Measurements from ENCODE around the gene DIAPH2.

DNA sequence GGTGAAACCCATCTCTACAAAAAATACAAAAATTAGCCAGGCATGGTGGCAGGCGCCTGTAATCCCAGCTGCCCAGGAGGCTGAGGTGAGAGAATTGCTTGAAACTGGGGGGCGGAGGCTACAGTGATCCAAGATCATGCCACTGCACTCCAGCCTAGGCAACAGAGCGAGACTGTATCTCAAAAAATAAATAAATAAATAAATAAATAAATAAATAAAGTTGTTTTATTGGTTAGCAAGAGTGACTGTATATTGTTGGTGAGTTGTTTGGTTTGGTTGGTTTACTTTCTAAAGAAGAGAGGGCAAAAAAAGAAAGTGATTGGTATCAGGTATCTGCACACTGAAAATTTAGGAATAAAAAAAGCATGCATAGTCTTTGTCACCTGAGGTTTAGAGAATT is 700.0 kb downstream of the DIAPH2 start:
- TF ChIP-seq POLR2AphosphoS5 (IDR thresholded peaks at IDR 0.05; ENCODE audit: low read depth, low read length) (no peak), POLR2A (IDR thresholded peaks at IDR 0.05; ENCODE audit: low read depth, low read length) (no peak), TAF1 (IDR thresholded peaks at IDR 0.05; ENCODE audit: borderline replicate concordance, low read depth, low read length) (no peak)

Measured in GM12892 (cell line).